Suppressor macrophage (primary cell): ENCODE data around the gene C19orf25.

Experiments
- DNase-seq, 4 experiments: peaks; one replicate each; pipeline ENCODE4 v3.0.0-alpha.2; 2020 to 2022

C19orf25 gene

GRCh38 chr19:1428738-1429391 is 50.1 kb downstream of the C19orf25 start:
- no peak for DNase-seq

GRCh38 chr19:1427221-1427920 is 51.6 kb downstream of the C19orf25 start:
- DNase-seq: no peak

- DNase-seq: no peak
Measured at GRCh38 chr19:1426736-1427135, 52.3 kb downstream of the C19orf25 start.

GRCh38 chr19:1425902-1426301 is 53.1 kb downstream of the C19orf25 start:
- DNase-seq: no peak

DNA sequence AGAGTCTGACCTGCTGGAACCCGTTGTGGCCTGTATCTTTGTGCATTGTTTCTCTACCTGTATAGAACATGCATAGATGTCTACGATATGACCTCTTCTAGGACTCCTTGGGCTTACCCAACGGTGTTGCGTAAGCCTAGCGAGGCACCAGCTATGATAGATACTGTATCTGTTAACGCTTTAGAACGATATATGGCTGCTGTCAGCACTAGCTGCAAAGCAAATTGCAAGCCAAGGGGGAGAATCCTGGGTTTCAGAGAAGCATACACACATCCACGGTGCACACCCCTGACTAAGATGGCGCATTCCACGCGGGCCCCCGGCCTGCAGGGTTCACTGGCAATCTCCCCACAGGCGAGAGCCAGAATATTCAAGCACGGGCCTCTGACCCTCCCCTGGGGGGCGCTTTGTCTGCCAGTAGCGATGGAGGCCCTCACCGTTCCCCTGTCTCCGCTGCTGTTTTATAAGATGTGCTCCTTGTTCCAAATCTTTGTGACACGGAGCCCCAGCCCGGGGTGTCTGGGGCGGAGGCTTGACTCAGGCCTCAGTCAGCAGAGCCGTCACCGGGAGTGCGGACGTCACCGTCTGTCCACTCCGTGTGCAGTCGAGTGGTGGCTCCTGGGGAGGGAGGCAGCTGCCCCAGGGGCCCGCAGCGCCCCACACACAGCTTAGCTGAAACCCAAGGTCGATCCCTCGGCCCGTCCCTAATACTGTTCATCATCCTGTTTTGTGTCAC is 53.7 kb downstream of the C19orf25 start:
- DNase-seq: no peak

DNA sequence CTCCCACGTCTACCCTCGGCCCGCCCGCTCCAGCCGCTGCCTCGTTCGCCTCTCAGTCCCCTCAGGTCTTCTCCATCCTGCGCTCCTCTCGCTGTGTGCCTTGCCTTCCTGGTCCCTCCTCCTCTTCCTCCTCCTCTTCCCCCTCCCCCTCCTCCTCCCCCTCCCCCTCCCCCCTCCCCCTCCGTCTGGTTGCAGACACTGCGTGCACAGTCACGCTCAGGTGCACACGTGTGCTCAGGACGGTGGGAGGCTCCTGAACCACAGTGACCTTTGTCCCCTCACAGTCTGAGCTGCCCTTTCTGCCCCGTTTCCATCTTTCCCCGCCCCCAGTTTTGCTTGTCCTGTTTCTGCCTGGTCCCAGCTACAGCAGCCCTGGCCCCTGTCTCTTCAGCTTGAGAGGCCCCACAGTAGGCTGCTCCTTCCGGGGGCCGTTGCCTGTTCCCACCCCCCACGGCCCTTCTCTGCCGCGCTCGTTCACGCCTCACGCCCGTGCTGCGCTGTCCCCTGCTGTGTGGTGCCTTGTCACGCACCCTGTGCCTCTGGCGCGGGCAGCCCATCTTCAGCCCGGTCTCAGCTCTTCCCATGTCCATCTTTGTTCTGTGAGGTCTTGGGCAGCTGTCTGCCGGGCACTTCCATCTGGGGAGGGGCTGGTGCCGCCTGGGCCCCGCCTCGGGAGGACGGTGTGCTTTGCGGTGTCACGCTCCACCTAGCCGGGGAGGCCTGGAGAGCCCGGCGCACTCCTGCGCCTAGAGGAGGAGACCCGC is 54.6 kb downstream of the C19orf25 start:
- no peak for DNase-seq

- no peak for DNase-seq
Measured at GRCh38 chr19:1423436-1424191, 55.4 kb downstream of the C19orf25 start.
